Right cardiac atrium (tissue), 5 donors: Measurements from ENCODE around the gene ADRA1B. TPM values are rescaled to one million over a fixed set of nuclear protein-coding genes. Genes with fewer than 3 reads are reported as not detected.

Source experiments
- ATAC-seq, 2 donors: fragments of 200-7000 bp; cut with Tn5 transposase; one replicate each; pipeline versions ENCODE4 v1.8.0 to v1.9.1; 2020; ENCODE audit warnings: moderate library complexity in 2 of 2, mild to moderate bottlenecking in 1 of 2
- DNase-seq, 3 donors: peaks; one replicate each; pipeline ENCODE4 v3.0.0-alpha.2; 2020
- H3K27ac ChIP-seq: one replicate; pipeline ENCODE4 v1.5.1; 2013; ENCODE audit warnings: mild to moderate bottlenecking, low read length, control low read depth, moderate library complexity
- H3K27me3 ChIP-seq: one replicate; pipeline ENCODE4 v1.6.1; 2013; ENCODE audit not compliant: control insufficient read depth, insufficient read depth
- H3K4me1 ChIP-seq: one replicate; pipeline ENCODE4 v1.6.1; 2013; ENCODE audit warnings: low read length; ENCODE audit not compliant: control insufficient read depth, insufficient read depth
- H3K4me3 ChIP-seq: one replicate; pipeline ENCODE4 v1.5.1; 2013; ENCODE audit warnings: low read length, control low read depth
- H3K9me3 ChIP-seq: one replicate; pipeline ENCODE4 v1.6.1; 2013; ENCODE audit warnings: low read length; ENCODE audit not compliant: control insufficient read depth
- WGBS: extraction: QIAGEN DNeasy Blood & Tissue Kit; methylation state at CpG from one replicate; pipeline ENCODE4 v1.1.7; 2013; 5-methylcytosine and 5-hydroxymethylcytosine counted together
- intact Hi-C, 4 donors: fragments of 100-400 bp; cut with DNase I; formaldehyde crosslinking; loops; one replicate each; pipeline versions ENCODE4 v1.11.0 to v1.14.0; 2022 to 2023
- polyA plus RNA-seq: library from polyadenylated mRNA; stranded (reverse); fragments of 200-250 nt; gene quantifications from one replicate; pipeline ENCODE4 v1.2.3, GENCODE V29; 2013
- total RNA-seq, 4 donors: library from RNA; stranded (reverse); fragmentation: NEBNext Ultra II Directional; extraction: Animal tissue kit (Norgen Biotek cat#: 25700); gene quantifications; one replicate each; pipeline ENCODE4 v1.2.1, GENCODE V29; 2021
- donor health status: healthy with polysubstance abuse.
- donor health status: DM: no; HTN: yes; CAD: no.
- donor health status: DM: no; HTN: no; CAD: no.
- donor health status: DM: no; HTN: yes; CAD: no; lungs with severe emphysema.
- donor health status: DM: yes; HTN: yes; CAD: no.

The ADRA1B gene
- total and polyA plus RNA-seq, 5 donors = 1.3 to 3.6 (median 2.4) TPM

GRCh38 chr5:159902444-159903121 lies 13.7 kb upstream of the ADRA1B start:
- H3K4me3 ChIP-seq = no peak overlapping the region
- ATAC-seq = no peak
- 67% methylated on average over 8 of the region's 8 CpGs for WGBS
- intact Hi-C loops = no loop called here
- H3K9me3 ChIP-seq = no peaks in the 10 kb centered on the region
- no peak overlapping the region for H3K27ac ChIP-seq
- no peaks in the 10 kb centered on the region for H3K4me1 ChIP-seq
- no peak for DNase-seq
- H3K27me3 ChIP-seq = no peaks in the 10 kb centered on the region

GRCh38 chr5:159903131-159903530 lies 13.2 kb upstream of the ADRA1B start:
- WGBS = 91% methylated on average over 1 of the region's 1 CpG
- H3K27me3 ChIP-seq = no peaks in the 10 kb centered on the region
- DNase-seq (no peak), ATAC-seq (no peak)
- H3K4me3 ChIP-seq = no peak overlapping the region
- no peak overlapping the region for H3K27ac ChIP-seq
- H3K4me1 ChIP-seq = no peaks in the 10 kb centered on the region
- intact Hi-C loops = no loop called here
- no peaks in the 10 kb centered on the region for H3K9me3 ChIP-seq

- H3K4me3 ChIP-seq = no peak overlapping the region
- H3K27ac ChIP-seq = no peak overlapping the region
- H3K9me3 ChIP-seq = no peaks in the 10 kb centered on the region
- no peaks in the 10 kb centered on the region for H3K4me1 ChIP-seq
- no peak for ATAC-seq
- DNase-seq = no peak
- no peaks in the 10 kb centered on the region for H3K27me3 ChIP-seq
- intact Hi-C loops = no loop called here
- WGBS = 53% methylated on average over 1 of the region's 1 CpG
Measured at GRCh38 chr5:159904874-159905273, 11.4 kb upstream of the ADRA1B start.

- intact Hi-C loops = no loop called here
- Histone ChIP-seq H3K4me3 (no peak overlapping the region), H3K27ac (no peak overlapping the region), H3K9me3 (no peaks in the 10 kb centered on the region), H3K4me1 (no peaks in the 10 kb centered on the region), H3K27me3 (no peaks in the 10 kb centered on the region)
- ATAC-seq (no peak), DNase-seq (no peak)
Measured at GRCh38 chr5:159905496-159905895, 10.8 kb upstream of the ADRA1B start.

- intact Hi-C loops = no loop called here
- DNase-seq (no peak), ATAC-seq (no peak)
- Histone ChIP-seq H3K27ac (no peak overlapping the region), H3K9me3 (no peaks in the 10 kb centered on the region), H3K27me3 (no peaks in the 10 kb centered on the region), H3K4me3 (no peak overlapping the region), H3K4me1 (no peaks in the 10 kb centered on the region)
- WGBS = 95% methylated on average over 2 of the region's 2 CpGs
Measured at GRCh38 chr5:159906463-159906862, 9.8 kb upstream of the ADRA1B start.

- H3K9me3 ChIP-seq = no peaks in the 10 kb centered on the region
- intact Hi-C loops = no loop called here
- no peaks in the 10 kb centered on the region for H3K4me1 ChIP-seq
- DNase-seq = no peak
- WGBS = 63% methylated on average over 3 of the region's 3 CpGs
- H3K27ac ChIP-seq = no peak overlapping the region
- H3K4me3 ChIP-seq = no peak overlapping the region
- no peak for ATAC-seq
- H3K27me3 ChIP-seq = no peaks in the 10 kb centered on the region
Measured at GRCh38 chr5:159906943-159907342, 9.3 kb upstream of the ADRA1B start.

- ATAC-seq (no peak), DNase-seq (no peak)
- 45% methylated on average over 7 of the region's 7 CpGs for WGBS
- Histone ChIP-seq H3K27ac (no peak overlapping the region), H3K9me3 (no peaks in the 10 kb centered on the region), H3K27me3 (no peaks in the 10 kb centered on the region), H3K4me3 (no peak overlapping the region), H3K4me1 (no peaks in the 10 kb centered on the region)
- intact Hi-C loops = no loop called here
Measured at GRCh38 chr5:159907689-159908590, 8.3 kb upstream of the ADRA1B start.

GRCh38 chr5:159908591-159908940 lies 7.7 kb upstream of the ADRA1B start:
- Histone ChIP-seq H3K4me3 (no peak overlapping the region), H3K27ac (no peak overlapping the region), H3K27me3 (no peaks in the 10 kb centered on the region), H3K9me3 (no peaks in the 10 kb centered on the region), H3K4me1 (no peaks in the 10 kb centered on the region)
- WGBS = 76% methylated on average over 5 of the region's 5 CpGs
- intact Hi-C loops = no loop called here
- ATAC-seq (no peak), DNase-seq (no peak)

GRCh38 chr5:159909126-159909525 lies 7.2 kb upstream of the ADRA1B start:
- DNase-seq (no peak), ATAC-seq (no peak)
- Histone ChIP-seq H3K4me3 (no peak overlapping the region), H3K9me3 (no peaks in the 10 kb centered on the region), H3K4me1 (no peaks in the 10 kb centered on the region), H3K27ac (no peak overlapping the region), H3K27me3 (no peaks in the 10 kb centered on the region)
- intact Hi-C loops = no loop called here
- WGBS = 73% methylated on average over 3 of the region's 3 CpGs

GRCh38 chr5:159910207-159910842 lies 6.0 kb upstream of the ADRA1B start:
- Histone ChIP-seq H3K9me3 (no peaks in the 10 kb centered on the region), H3K4me3 (no peak overlapping the region), H3K4me1 (no peaks in the 10 kb centered on the region), H3K27me3 (no peaks in the 10 kb centered on the region), H3K27ac (no peak overlapping the region)
- DNase-seq (no peak), ATAC-seq (no peak)
- WGBS = 90% methylated on average over 5 of the region's 5 CpGs
- intact Hi-C loops = loop anchor here in 1 of 4 donors (10.0 kb wide), 1 partner anchor 466 kb away; no protein-coding TSS in a partner anchor

- Histone ChIP-seq H3K27me3 (no peaks in the 10 kb centered on the region), H3K4me1 (no peaks in the 10 kb centered on the region), H3K27ac (no peak overlapping the region), H3K9me3 (no peaks in the 10 kb centered on the region), H3K4me3 (no peak overlapping the region)
- intact Hi-C loops = loop anchor here in 1 of 4 donors (10.0 kb wide), 1 partner anchor 466 kb away; no protein-coding TSS in a partner anchor
- WGBS = 55% methylated on average over 2 of the region's 2 CpGs
- DNase-seq = no peak
- ATAC-seq = no peak
Measured at GRCh38 chr5:159910843-159911229, 5.4 kb upstream of the ADRA1B start.
